Stimulated activated CD4-positive, alpha-beta T cell treated with anti-CD3 and anti-CD28 coated beads, Interleukin-12 subunit alpha, Interleukin-12 subunit beta, amount 100 ng/mL, for 48 hours (primary cell): ENCODE results near the gene FKBP1A.
A peak's percentile ranks its signal among the peaks of the same experiment; 100 is the strongest.

Experiments
- DNase-seq, 3 donors: peaks; one replicate each; pipeline ENCODE4 v3.0.0-alpha.2; 2020; ENCODE audit warnings: low read depth in 2 of 3, low spot score in 1 of 3

Gene FKBP1A

DNA sequence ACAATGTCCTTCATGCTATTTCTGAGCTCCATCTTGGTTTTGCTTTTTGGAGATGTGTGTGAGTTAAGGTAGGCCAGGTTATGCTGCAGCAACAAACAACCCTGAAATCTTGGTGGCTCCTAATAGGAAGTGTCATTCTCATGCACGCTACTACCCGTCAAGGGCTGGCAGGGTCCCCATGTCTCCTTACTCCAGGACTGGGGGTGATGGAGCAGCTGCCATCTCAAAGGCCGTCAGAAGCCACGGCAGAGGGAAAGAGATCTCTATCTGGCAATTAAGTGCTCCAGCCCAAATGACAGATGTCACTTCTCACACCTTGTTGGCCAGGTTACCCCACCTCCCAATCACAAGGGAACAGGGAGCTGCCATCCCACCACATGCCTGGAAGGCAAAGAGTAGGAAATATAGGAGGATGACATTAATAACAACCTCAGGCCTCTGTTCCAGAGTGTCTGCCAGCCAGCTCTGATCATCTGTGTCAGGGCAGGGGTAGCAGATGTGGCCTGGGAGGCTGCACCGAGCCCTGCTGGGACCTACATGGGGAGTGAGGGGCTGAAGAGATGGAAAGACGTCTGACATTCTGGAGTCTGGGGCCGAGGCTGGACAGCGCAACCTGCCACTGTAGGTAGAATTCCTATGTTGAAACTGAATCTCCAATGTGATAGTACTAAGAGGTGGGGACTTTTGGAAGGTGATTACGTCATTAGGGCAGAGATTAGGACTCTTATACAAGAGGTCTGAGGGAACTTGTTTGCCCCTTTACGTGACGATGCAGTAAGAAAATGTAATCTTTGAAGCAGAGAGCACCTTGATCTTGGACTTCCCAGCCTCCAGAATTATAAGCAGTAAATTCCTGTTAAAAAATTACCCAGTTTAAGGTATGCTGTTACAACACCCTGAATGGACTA lies 59.1 kb downstream of the FKBP1A start:
- DNase-seq: no peak

DNA sequence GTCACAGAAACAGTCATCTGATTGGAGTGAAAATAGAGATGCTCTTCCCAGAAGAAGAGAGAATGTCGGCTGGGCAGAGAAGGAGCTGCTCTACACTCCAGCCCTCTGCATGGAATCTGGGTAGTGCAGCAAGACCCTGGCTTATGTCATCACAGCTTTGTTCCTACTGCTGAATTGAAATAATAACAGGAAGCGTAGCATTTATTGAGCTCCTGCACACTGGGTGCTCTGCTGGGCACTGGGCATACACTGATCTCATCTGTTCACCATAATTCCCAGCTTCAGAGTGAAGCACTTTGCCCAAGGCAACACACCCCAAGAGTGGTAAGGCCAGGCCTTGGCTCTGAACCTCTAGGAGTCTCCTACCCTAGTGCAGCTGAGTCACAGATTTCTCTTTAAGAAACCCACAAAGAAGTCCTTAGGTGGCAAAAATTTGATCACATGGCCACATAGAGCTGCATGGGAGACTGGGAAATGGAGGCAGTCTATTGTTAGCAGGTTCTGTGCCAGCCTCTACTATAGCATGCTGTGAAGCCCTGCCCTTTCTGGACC lies 60.0 kb downstream of the FKBP1A start:
- no peak for DNase-seq

GRCh38 chr20:1331801-1332453 lies 60.9 kb downstream of the FKBP1A start:
- DNase-seq: no peak

DNA sequence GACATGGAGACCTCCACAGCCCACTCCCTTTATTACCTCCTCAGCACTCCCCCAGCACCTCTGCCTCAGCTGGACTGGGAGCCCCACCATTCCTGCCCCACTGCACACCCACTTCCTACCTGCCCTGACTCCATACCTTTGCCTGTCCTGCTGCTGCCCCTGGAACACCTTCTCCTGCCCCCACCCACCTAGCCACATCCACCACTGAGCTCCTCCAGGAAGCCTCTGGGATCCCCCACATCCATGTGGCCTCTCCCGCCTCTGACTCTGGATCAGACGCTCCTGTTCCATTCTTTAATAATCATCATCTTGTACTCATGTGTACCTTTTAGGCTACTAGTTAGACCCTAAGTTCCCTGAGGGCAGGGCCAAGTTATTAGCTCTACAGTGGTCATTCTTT lies 61.8 kb downstream of the FKBP1A start:
- DNase-seq: no peak

GRCh38 chr20:1330075-1330830 lies 62.6 kb downstream of the FKBP1A start:
- DNase-seq: peak in 1 of 3 donors; percentile 28

DNA sequence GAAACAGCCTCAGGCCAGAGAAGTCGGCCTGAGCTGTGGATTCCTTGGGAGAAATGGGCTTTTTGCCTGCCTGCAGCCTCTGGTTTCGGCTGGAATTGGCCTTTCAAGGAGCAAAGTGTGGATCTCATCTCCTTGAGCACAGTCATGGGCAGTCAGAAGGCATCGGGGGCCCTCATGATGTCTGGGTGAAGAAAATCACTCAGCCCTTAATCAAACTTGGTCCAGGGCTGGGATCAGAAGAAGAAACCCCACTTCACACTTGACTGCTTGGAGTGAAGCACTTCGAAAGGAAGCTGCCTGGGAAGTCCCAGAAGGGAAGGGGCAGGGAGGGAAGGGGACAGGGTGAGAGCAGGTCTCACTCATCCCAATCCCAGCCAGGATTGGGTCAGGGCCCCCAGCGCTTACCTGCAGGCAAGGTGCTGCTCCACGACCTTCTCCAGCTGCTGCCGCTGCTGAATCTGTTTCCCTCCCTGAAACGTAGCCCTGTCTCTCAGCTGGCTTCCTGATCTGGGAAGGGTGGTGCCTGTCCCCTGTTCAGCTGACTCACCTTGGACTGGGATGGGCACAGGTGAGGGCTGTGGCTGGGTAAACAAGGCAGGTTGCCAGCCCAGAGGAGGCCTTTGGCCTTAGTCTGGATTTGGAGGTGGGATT lies 64.0 kb downstream of the FKBP1A start, which contains the start of gene SDCBP2:
Gene SDCBP2, minus strand, starts transcription at position 460 of the 651 bp plus-strand sequence. CDS start 8,723 bp downstream, outside the sequence.
- no peak for DNase-seq

DNA sequence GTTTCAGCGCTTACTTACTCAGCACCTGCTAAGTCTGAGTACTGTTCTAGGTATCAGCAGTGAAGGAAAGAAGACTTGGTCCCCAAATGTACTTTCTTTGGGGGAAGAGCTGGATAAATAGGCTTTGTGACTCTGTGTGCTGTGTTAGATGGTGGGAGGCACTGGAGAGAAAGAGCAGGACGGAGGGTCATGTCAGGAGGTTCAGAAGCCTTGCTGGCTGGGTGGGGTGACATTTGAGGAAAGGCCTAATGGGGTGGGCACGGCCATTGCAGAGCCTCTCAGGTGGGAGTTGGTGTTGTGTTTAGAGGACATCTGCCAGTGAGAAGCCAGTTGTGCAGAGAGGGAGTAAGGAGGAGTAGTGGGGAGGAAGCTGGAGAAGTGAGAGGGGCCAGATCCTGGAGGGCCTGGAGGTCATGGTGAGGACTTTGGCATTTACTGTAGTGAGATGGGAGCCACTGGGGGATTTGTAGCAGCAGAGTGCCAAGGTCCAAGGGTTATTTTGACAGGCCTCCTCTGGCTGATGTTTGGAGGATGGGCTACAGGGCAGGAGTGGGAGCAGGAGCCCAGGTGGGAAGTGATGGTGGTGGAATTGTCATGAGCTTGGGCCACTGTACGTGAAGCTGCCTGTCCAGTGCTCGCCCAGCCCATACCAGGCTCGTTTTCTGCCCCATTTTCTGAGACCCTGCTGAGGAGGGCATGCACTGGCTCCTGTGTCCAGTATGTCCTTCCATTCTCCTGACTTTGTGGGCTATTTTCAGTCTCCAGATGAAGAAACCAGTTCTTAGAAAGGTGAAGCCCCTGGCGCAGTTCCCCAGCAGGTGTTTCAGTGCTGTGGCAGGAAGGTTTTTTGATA lies 64.8 kb downstream of the FKBP1A start:
- no peak for DNase-seq

DNA sequence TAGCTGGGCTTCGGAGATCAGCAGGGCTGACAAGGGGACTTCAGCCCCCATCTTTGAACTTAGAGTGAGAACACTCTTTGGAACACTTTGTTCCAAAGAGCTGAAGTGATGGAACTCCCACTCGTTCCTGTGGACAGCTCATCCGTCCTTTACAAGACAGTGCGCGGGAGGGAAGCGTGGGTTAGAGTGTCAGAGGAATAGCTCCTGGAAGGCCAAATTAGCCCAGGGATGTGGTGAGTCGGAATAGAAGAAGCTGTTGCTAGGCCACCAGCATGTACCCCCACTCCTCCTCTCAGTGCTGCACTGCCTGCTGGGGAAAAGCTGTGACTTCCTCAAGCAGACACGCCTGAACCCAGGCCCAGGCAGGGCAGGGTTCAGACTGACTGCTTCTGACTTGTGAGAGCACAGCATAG lies 65.6 kb downstream of the FKBP1A start:
- DNase-seq: no peak

- DNase-seq: no peak
Observed at GRCh38 chr20:1326031-1326930, 66.6 kb downstream of the FKBP1A start.

DNA sequence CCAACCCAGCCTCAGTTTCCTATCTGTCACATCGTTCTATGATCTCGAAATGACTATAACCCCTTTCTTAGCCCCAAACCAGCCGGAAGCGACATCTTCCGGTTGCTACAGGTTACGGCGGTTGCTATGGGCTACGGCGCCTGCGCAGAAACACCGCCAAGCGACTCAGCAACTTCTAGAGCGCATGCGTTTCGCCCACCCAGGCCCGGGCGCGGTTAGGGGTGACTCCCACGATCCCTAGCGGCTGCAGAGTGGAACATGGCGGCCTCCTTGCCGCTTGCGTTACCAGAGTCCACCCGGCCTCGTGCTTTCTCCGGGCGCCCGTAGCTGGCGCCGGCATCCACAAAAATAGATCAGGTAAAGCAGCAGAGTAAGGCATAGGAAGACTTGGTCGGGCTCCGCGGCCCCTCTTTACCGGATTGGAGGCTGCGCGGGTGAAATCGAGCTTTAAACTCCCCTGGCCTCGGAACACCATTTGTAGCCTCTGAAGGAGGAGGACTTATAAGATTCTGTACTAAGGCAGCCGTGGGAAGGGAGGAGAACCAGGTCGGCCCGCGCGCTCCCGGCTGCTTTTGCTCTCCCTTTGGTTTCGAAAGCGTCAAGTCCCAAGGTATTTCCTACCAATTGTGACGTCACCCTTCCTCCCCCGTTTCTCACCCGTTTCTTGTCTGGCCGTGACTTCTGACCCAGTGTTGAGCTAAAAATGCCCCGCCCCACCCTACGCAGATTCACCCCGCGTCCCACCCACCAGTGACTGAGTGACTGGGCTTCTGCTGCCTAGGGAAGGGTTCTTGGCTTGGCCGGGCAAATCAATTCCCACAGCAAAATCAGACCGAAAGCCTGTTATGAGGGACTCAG lies 67.5 kb downstream of the FKBP1A start:
- DNase-seq: peak; percentile 97 to 98 (median 98)

GRCh38 chr20:1324598-1325172 lies 68.2 kb downstream of the FKBP1A start:
- DNase-seq: no peak

DNA sequence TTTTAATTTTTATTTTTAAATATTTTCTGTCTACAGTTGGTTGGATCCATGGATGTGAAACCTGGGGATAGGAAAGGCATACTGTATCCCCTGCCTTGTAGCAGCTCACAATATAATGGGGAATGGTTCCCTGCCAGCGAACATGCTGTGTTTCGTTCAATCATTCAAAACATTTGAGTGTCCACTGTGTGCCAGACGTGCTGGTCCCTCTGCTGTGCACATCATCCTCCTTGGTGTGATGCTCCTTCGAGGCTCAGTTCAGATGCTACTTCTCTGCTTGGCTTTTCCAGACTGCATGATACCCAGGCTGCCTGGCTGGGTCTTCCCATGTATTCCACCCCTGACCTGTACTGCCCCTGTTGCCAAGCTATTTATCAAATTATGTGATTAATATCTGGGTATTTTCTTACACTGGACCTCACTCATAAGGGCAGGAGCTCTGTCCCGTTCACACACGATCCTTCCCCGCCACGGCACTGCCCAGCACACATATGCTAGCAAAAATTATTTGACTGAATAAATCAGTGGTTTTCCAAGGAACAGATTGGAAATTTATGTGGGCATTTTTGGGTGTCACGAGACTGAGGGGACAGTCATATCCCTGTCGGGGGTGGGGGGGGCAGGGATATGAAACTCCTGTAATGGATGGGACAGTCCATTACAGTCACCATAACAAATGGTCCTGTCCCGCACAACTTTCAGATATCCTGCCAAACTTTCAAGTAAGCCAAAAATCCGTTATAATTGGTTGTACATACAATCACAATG lies 68.8 kb downstream of the FKBP1A start:
- no peak for DNase-seq

GRCh38 chr20:1323256-1323655 lies 69.6 kb downstream of the FKBP1A start:
- DNase-seq: no peak

DNA sequence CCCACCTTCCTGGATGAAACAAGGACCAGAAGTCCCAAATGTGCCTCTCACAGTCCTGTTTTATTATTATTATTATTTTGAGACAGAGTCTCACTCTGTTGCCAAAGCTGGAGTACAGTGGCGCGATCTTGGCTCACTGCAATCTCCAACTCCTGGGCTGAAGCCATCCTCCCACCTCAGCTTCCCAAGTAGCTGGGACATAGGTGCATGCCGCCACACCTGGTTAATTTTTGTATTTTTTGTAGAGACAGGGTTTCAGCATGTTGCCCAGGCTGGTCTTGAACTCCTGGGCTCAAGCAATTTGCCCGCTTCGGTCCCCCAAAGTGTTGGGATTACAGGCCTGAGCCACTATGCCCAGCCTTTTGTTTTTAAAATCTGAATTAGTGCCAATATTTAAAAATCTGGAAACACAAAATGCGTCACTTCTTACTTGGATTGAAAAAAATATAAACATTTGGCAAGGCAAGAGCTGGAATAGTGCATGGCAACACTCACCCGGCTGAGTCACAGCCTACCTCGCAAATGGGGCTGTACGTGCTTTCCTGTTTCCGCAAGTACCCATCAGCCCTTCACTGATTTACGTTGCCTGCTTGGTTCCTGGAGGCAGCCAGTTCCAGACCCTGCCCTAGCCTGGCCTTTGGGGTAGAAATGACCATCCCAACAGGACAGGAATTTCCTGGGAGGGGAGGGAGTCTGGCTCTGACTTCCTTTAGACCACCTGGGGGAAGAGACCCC lies 70.2 kb downstream of the FKBP1A start:
- DNase-seq: no peak

GRCh38 chr20:1321654-1321939 lies 71.3 kb downstream of the FKBP1A start:
- no peak for DNase-seq

- DNase-seq: no peak
Observed at GRCh38 chr20:1320902-1321653, 71.8 kb downstream of the FKBP1A start.
